SK-N-SH (cell line): ENCODE data around the gene DNAJB6. TPM values are rescaled to one million over a fixed set of nuclear protein-coding genes. Genes with fewer than 3 reads are reported as not detected.
A peak's percentile ranks its signal among the peaks of the same experiment; 100 is the strongest.

ENCODE experiments used
- CTCF ChIA-PET: fragments of 300-600, 350-600 bp; formaldehyde crosslinking; extraction: SDS; loops from one replicate; lab custom pipeline; 2021; lab: Yijun Ruan, JAX
- POLR2A ChIA-PET: fragments of 350-600 bp; sonication (Branson Sonifier 250); formaldehyde crosslinking; extraction: SDS; loops from one replicate; lab custom pipeline; 2020; ENCODE audit warnings: antibody characterized with exemption, inconsistent platforms; lab: Yijun Ruan, JAX
- DNase-seq: peaks from one replicate; pipeline ENCODE4 v3.0.0; 2012
- H2AFZ ChIP-seq: fragments of 200-600 bp; sonication (generic); 2 replicates; pipeline ENCODE4 v1.8.1; 2016; ENCODE audit warnings: antibody characterized with exemption, mild to moderate bottlenecking, low read depth
- H3F3A ChIP-seq: fragments of 200-600 bp; sonication (generic); replicated peaks from 2 replicates; pipeline ENCODE3; 2016; ENCODE audit warnings: antibody characterized with exemption, mild to moderate bottlenecking; ENCODE audit not compliant: insufficient read depth
- H3K27ac ChIP-seq, 2 experiments: fragments of 200-500 bp in 1 of 2; fragments of 200-600 bp in 1 of 2; sonication (Bioruptor generic) in 1 of 2; sonication (generic), shearing (Covaris generic) in 1 of 2; 2 replicates each; pipeline versions ENCODE4 v1.5.1 to v1.6.1; 2014 to 2016; ENCODE audit warnings: low read depth in 2 of 2, inconsistent platforms in 1 of 2, low read length in 1 of 2, mild to moderate bottlenecking in 1 of 2, mixed read lengths in 1 of 2
- H3K27me3 ChIP-seq: fragments of 200-600 bp; sonication (generic), shearing (Covaris generic); 2 replicates; pipeline ENCODE4 v1.6.1; 2016; ENCODE audit warnings: mixed run types; ENCODE audit not compliant: insufficient read depth
- H3K36me3 ChIP-seq, 2 experiments: fragments of 200-500 bp in 1 of 2; fragments of 200-600 bp in 1 of 2; sonication (Bioruptor generic) in 1 of 2; sonication (generic) in 1 of 2; replicated peaks in 1 of 2; 2 replicates each; pipeline versions ENCODE3 to v1.5.1; 2014 to 2016; ENCODE audit warnings: low read length in 1 of 2, mild to moderate bottlenecking in 1 of 2; ENCODE audit not compliant: insufficient read depth in 2 of 2, control insufficient read depth in 1 of 2
- H3K4me1 ChIP-seq, 2 experiments: fragments of 200-500 bp in 1 of 2; fragments of 200-600 bp in 1 of 2; sonication (Bioruptor generic) in 1 of 2; sonication (generic), shearing (Covaris generic) in 1 of 2; 2 replicates each; pipeline versions ENCODE4 v1.5.1 to v1.6.1; 2014 to 2016; ENCODE audit warnings: low read depth in 1 of 2, low read length in 1 of 2, mixed run types in 1 of 2; ENCODE audit not compliant: insufficient read depth in 2 of 2, control insufficient read depth in 1 of 2
- H3K4me2 ChIP-seq: fragments of 200-600 bp; sonication (generic), shearing (Covaris generic); 2 replicates; pipeline ENCODE4 v1.6.1; 2017; ENCODE audit warnings: mixed run types
- H3K4me3 ChIP-seq, 2 experiments: fragments of 200-500 bp in 1 of 2; fragments of 200-600 bp in 1 of 2; sonication (Bioruptor generic) in 1 of 2; sonication (generic), shearing (Covaris generic) in 1 of 2; 2 replicates each; pipeline versions ENCODE4 v1.5.1 to v1.8.1; 2014 to 2016; ENCODE audit warnings: low read depth in 2 of 2, inconsistent platforms in 1 of 2, low read length in 1 of 2, mild to moderate bottlenecking in 1 of 2, mixed read lengths in 1 of 2, moderate library complexity in 1 of 2
- H3K79me2 ChIP-seq: fragments of 200-600 bp; sonication (generic); 2 replicates; pipeline ENCODE4 v1.8.1; 2017; ENCODE audit warnings: mild to moderate bottlenecking; ENCODE audit not compliant: insufficient read depth
- H3K9ac ChIP-seq: fragments of 200-600 bp; sonication (generic); 2 replicates; pipeline ENCODE4 v1.6.1; 2017; ENCODE audit warnings: mixed run types
- H3K9me2 ChIP-seq: fragments of 200-600 bp; sonication (generic); 2 replicates; pipeline ENCODE4 v1.6.1; 2017; ENCODE audit warnings: mixed run types
- H3K9me3 ChIP-seq: fragments of 200-600 bp; sonication (generic); 2 replicates; pipeline ENCODE4 v1.6.1; 2017; ENCODE audit warnings: mixed run types, mild to moderate bottlenecking, moderate library complexity
- H4K20me1 ChIP-seq: fragments of 200-600 bp; sonication (generic); 2 replicates; pipeline ENCODE4 v1.6.1; 2017; ENCODE audit warnings: mild to moderate bottlenecking, mixed run types; ENCODE audit not compliant: insufficient read depth
- CHD2 ChIP-seq: fragments of 150-350 bp; IDR thresholded peaks from 2 replicates; pipeline ENCODE4 v1.6.1; 2018; ENCODE audit warnings: low read length; ENCODE audit not compliant: partially characterized antibody
- ELF1 ChIP-seq: IDR thresholded peaks from 2 replicates; pipeline ENCODE4 v1.4.0; 2012
- EZH2phosphoT487 ChIP-seq: fragments of 200-600 bp; sonication (generic); IDR thresholded peaks from 2 replicates; pipeline ENCODE4 v1.6.1; 2017; ENCODE audit warnings: low read depth, mixed run types, mild to moderate bottlenecking, antibody characterized with exemption, moderate library complexity, borderline replicate concordance
- FOSL2 ChIP-seq: IDR thresholded peaks from 2 replicates; pipeline ENCODE4 v1.4.0; 2012; ENCODE audit warnings: low read depth, mild to moderate bottlenecking, moderate library complexity, borderline replicate concordance
- FOXJ3 ChIP-seq: sonication (generic); formaldehyde crosslinking; IDR thresholded peaks from 2 replicates; pipeline ENCODE4 v1.5.1; 2020; ENCODE audit warnings: mild to moderate bottlenecking, missing genetic modification reagents
- GATA2 ChIP-seq: sonication (generic); formaldehyde crosslinking; IDR thresholded peaks from 2 replicates; pipeline ENCODE4 v1.5.0; 2020; ENCODE audit warnings: mild to moderate bottlenecking, missing genetic modification reagents
- JUND ChIP-seq: IDR thresholded peaks from 2 replicates; pipeline ENCODE4 v1.4.0; 2012
- MAX ChIP-seq: IDR thresholded peaks from 2 replicates; pipeline ENCODE4 v1.4.0; 2012; ENCODE audit warnings: low read depth
- MEF2A ChIP-seq: IDR thresholded peaks from 2 replicates; pipeline ENCODE4 v1.4.0; 2012; ENCODE audit warnings: low read depth, borderline replicate concordance
- MXI1 ChIP-seq: IDR thresholded peaks from 2 replicates; pipeline ENCODE4 v1.6.1; 2012; ENCODE audit warnings: mild to moderate bottlenecking, low read depth, low read length, improper control_type of control experiment
- NFIC ChIP-seq: IDR thresholded peaks from 2 replicates; pipeline ENCODE4 v1.4.0; 2012; ENCODE audit warnings: borderline replicate concordance
- NRF1 ChIP-seq: IDR thresholded peaks from 2 replicates; pipeline ENCODE4 v1.6.1; 2012; ENCODE audit warnings: low read depth, mild to moderate bottlenecking, low read length
- POLR2AphosphoS5 ChIP-seq: IDR thresholded peaks from 2 replicates; pipeline ENCODE4 v1.6.1; 2012; ENCODE audit warnings: low read depth, low read length
- RAD21 ChIP-seq: IDR thresholded peaks from 2 replicates; pipeline ENCODE4 v1.6.1; 2012; ENCODE audit warnings: mild to moderate bottlenecking, low read length
- RCOR1 ChIP-seq: fragments of 150-350 bp; IDR thresholded peaks from 2 replicates; pipeline ENCODE4 v1.6.1; 2017; ENCODE audit warnings: antibody characterized with exemption, low read length
- RXRA ChIP-seq: IDR thresholded peaks from 2 replicates; pipeline ENCODE4 v1.4.0; 2012; ENCODE audit warnings: low read depth, mild to moderate bottlenecking, borderline replicate concordance
- SIN3A ChIP-seq: IDR thresholded peaks from 2 replicates; pipeline ENCODE4 v1.6.1; 2012; ENCODE audit warnings: low read depth, mild to moderate bottlenecking, low read length, moderate library complexity, borderline replicate concordance
- TCF12 ChIP-seq: IDR thresholded peaks from 2 replicates; pipeline ENCODE4 v1.4.0; 2012
- USF1 ChIP-seq: IDR thresholded peaks from 2 replicates; pipeline ENCODE4 v1.4.0; 2012; ENCODE audit warnings: low read depth, borderline replicate concordance
- USF2 ChIP-seq: fragments of 150-350 bp; IDR thresholded peaks from 2 replicates; pipeline ENCODE4 v1.6.1; 2017; ENCODE audit warnings: antibody characterized with exemption, low read length, low read depth, borderline replicate concordance
- WGBS: methylation state at CpG from one replicate; pipeline ENCODE4 v1.1.6; 2017; ENCODE audit warnings: low lambda C conversion rate; 5-methylcytosine and 5-hydroxymethylcytosine counted together
- polyA plus RNA-seq, 3 experiments: library from polyadenylated mRNA; depleted of rRNA; stranded (reverse); fragments of >200 nt; gene quantifications; 2 replicates each; pipeline ENCODE4 v1.2.3, GENCODE V29; 2012
- TF ChIP-seq, protein P1 (sequence below): IDR thresholded peaks from 2 replicates; pipeline ENCODE4 v1.4.0; 2012; ENCODE audit warnings: low read depth, borderline replicate concordance
- TF ChIP-seq, protein P2 (sequence below): fragments of 150-350 bp; IDR thresholded peaks from 2 replicates; pipeline ENCODE4 v1.6.1; 2016; ENCODE audit warnings: mild to moderate bottlenecking, low read depth, low read length

The DNAJB6 gene
- polyA plus RNA-seq, 1 of the 3 experiments (the other 2 are of a cell fraction), result 176 TPM

DNA sequence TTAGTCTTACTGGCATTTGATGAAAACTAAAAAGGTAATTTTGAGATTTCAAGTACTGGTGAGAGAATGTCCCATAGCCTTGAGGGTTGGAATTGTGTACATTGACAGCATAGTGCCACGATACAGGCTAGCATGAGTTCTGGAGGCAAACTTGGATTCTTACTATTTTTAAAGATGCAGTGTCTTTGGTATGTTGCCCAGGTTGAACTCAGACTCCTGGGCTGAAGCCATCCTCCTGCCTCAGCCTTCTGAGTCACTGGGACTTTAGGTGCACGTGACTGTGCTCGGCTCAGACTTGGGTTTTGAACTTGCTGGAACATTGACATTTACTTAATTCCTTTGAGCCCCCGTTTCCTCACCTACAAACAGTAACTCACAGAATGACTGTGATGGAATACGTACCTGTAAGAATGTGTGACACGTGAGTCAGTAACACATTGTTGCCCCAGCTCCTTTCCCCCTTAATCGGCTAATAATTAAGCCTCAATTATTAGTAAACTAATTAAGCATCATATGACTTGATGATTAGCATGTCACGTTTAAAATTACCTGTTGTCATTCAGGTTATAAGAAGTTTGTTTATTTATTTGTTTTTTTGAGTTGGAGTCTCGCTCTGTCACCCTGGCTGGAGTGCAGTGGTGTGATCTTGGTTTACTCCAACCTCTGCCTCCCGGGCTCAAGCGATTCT, 10.6 kb downstream of the DNAJB6 start (continued):
- TF ChIP-seq, protein P1, sequence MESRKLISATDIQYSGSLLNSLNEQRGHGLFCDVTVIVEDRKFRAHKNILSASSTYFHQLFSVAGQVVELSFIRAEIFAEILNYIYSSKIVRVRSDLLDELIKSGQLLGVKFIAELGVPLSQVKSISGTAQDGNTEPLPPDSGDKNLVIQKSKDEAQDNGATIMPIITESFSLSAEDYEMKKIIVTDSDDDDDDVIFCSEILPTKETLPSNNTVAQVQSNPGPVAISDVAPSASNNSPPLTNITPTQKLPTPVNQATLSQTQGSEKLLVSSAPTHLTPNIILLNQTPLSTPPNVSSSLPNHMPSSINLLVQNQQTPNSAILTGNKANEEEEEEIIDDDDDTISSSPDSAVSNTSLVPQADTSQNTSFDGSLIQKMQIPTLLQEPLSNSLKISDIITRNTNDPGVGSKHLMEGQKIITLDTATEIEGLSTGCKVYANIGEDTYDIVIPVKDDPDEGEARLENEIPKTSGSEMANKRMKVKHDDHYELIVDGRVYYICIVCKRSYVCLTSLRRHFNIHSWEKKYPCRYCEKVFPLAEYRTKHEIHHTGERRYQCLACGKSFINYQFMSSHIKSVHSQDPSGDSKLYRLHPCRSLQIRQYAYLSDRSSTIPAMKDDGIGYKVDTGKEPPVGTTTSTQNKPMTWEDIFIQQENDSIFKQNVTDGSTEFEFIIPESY, result no peak
- TF ChIP-seq MXI1 (no peak), TCF12 (peak; percentile 16; the same call in 1 of the 2 replicates), NFIC (peak; percentile 45; the same call in 1 of the 2 replicates), FOSL2 (peak; percentile 44; the same call in 1 of the 2 replicates), USF1 (peak; percentile 85), FOXJ3 (CRISPR knock-in tag) (no peak), RXRA (no peak), POLR2AphosphoS5 (0 out of 2 replicates have a peak, but pooled peaks have one; percentile 6), SIN3A (no peak), MEF2A (no peak)

DNA sequence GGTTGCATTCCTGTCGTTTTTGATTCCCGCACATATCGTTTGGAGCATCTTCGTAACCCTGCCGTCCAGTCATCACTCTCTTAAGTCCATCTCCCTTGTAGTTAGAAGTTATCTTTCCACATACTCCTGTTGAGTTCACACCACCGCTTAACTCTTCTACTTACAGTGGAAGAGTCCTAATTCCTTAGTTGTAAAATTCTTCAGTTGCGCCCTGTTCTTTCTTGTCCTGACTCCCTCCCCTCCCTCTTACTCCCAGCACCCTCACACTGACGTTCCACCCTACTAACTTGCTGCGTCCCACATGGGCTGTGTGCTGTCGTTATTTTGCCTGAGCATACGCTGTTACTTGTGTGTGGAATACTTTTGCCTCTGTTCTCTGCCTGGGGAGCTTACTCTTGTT, 11.7 kb downstream of the DNAJB6 start:
- H3K9ac ChIP-seq, result no peak overlapping the region
- no peaks in the 10 kb centered on the region for H3K9me3 ChIP-seq
- peaks cover 100% of the 10 kb centered on the region for H3K79me2 ChIP-seq
- no peak overlapping the region for H2AFZ ChIP-seq
- 93% methylated on average over 11 of the region's 11 CpGs for WGBS
- peaks cover 15% of the 10 kb centered on the region for H3F3A ChIP-seq
- H3K27me3 ChIP-seq, result no peaks in the 10 kb centered on the region
- H3K36me3 ChIP-seq, result peaks cover 0 to 5% of the 10 kb centered on the region in 2 experiments
- H3K4me3 ChIP-seq, result no peak overlapping the region
- H3K4me1 ChIP-seq, result peaks cover 10 to 20% of the 10 kb centered on the region in 2 experiments; a peak in 3 of 4 replicates
- no peak overlapping the region for H3K27ac ChIP-seq
- peaks cover 100% of the 10 kb centered on the region for H4K20me1 ChIP-seq
- ChIA-PET CTCF (interaction anchor here (0.6 to 2.8 kb wide), 5 partner anchors 8 to 39 kb away, joined by 3 to 15 read pairs (median 3); partner anchors contain the start of gene DNAJB6), POLR2A (no interaction called here)
- DNase-seq, result no peak
- no peaks in the 10 kb centered on the region for H3K9me2 ChIP-seq
- no peak overlapping the region for H3K4me2 ChIP-seq
- TF ChIP-seq, protein P1, result no peak
- TF ChIP-seq ELF1, result no peak
- no peak for TF ChIP-seq NFIC
- no peak for TF ChIP-seq MAX
- TF ChIP-seq JUND, result no peak
- TF ChIP-seq NRF1, result no peak
- no peak for TF ChIP-seq USF2
- TF ChIP-seq MEF2A, result no peak
- TF ChIP-seq FOXJ3 (CRISPR knock-in tag), result no peak
- TF ChIP-seq POLR2AphosphoS5, result no peak
- TF ChIP-seq GATA2 (CRISPR knock-in tag), result no peak
- TF ChIP-seq RCOR1, result no peak
- no peak for TF ChIP-seq FOSL2
- no peak for TF ChIP-seq EZH2phosphoT487
- TF ChIP-seq USF1, result no peak
- no peak for TF ChIP-seq MXI1
- no peak for TF ChIP-seq RAD21
- TF ChIP-seq CHD2, result no peak
- TF ChIP-seq, protein P2, sequence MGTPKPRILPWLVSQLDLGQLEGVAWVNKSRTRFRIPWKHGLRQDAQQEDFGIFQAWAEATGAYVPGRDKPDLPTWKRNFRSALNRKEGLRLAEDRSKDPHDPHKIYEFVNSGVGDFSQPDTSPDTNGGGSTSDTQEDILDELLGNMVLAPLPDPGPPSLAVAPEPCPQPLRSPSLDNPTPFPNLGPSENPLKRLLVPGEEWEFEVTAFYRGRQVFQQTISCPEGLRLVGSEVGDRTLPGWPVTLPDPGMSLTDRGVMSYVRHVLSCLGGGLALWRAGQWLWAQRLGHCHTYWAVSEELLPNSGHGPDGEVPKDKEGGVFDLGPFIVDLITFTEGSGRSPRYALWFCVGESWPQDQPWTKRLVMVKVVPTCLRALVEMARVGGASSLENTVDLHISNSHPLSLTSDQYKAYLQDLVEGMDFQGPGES, result no peak
